ENCODE results near the gene PPARA.

The PPARA gene

GRCh38 chr22:46150034-46150654 is at the start of gene PPARA:
Gene PPARA, plus strand, starts transcription at chr22:46150526. Its CDS starts 47,858 bp downstream, at chr22:46198384.
- peak; percentile 43 for DNase-seq

DNA sequence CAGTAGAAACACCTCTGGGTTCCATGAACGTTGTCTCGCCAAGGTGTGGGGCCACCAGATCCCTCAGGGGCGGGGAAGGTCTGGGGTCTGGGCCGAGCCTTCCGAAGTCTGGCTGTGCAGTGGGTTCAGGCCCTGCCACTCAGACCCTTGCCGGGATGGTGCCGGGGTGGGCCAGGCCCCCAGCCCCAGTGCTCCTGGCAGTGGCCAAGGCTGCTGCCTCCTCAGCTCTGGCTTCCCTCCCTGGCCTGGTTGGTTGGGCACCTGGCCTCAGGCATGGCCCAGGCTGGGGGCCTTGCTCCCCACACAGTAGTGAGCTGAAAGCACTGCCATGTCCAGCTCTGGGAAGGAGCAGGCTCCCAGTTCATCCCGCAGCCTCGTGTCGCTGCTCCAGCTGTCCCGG is 48.2 kb upstream of the PPARA start:
- no peak for DNase-seq

GRCh38 chr22:46102752-46103151 is 47.6 kb upstream of the PPARA start:
- DNase-seq = no peak

DNA sequence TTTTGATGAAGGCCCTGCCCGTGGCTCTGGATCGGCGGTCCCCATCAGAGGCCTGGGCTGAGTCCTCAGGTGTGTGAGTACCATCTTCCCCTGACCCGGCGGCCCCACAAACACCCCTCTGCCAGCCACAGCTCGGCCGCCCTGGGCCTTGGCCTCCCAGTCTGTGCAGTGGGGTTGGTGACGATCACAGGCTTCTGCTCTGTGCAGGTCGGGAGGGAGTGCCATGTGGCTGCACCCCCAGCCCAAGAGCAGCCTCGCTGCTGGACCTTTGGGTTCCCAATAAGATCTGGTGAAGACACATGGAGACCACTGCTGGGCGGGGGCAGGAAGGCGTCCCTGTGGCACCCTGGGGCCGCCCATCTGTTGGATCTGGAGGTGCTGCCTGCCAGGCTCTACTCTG is 47.1 kb upstream of the PPARA start:
- DNase-seq = no peak

- no peak for DNase-seq
Observed at GRCh38 chr22:46103664-46104063, 46.7 kb upstream of the PPARA start.

DNA sequence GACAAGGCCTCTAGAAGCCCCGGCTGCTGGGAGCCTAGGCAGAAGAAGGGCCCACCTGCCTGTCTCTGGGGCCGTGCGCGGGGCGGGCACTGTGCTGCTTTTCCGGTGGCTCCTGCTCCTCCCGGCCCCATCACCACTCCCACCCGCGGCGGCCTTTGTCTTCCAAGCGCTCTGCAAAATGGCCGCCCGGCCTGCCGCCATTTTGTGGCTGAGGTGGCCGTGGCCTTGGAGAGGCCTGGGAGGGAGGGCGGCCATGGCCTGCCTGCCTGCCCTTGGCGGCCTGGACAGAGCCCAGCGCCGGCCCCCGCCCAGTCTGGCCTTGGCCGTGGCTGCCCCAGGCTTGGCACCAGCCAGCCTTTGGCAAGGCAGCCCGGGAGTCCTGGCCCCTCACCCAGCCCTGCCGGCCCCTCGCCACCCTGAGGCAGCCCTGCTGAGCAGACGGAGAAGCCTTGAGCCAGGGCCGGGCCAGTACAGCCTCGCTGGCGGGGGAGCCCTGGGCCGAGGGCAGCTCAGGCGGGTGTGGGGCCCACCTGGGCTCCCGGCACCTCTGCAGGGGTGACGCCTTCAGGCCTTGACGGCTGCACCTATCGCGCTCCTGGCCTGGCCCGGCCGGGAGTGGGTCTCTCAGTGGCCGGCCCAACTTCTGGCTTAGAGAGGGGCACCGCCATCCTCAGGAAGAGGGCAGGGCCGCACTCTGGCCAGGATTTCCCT is 46.0 kb upstream of the PPARA start:
- DNase-seq = no peak

GRCh38 chr22:46104881-46105493 is 45.3 kb upstream of the PPARA start:
- DNase-seq = no peak

DNA sequence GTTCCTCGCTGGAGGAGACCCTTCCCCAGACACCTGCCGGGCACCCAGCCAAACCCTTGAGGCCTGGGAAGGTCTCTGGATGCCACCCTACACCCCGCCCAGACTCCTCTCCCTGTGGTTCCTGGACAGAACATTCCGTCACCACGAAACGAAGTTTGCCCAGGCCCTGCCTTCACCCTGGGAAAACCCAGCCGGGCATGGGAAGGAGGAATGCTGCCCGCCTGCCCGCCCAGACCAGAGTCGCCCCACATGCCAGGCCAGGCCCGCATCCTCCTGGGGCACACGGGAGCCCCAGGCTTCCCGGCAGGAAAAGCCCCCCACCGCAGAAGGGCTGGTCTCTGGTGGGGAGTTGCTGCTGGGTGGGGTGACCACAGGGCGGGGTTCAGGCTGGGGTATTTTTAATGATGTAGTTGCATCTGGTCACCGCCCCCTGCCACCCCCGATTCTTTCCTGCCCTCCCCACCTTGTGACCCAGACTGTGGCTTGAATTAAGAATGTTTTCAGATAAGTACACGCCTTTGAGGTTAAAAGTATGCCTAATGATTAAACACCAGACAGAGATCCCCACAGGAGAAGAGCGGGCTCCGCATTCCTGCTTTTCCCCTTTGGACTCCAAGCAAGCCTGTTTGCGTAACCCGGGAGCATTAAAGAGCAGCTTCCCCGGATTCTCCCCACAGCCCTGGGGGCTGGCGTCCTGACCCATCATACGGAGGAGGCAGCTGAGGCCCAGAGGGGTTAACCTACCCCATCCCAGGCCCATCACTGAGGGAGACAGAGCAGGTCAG is 44.6 kb upstream of the PPARA start:
- no peak for DNase-seq

DNA sequence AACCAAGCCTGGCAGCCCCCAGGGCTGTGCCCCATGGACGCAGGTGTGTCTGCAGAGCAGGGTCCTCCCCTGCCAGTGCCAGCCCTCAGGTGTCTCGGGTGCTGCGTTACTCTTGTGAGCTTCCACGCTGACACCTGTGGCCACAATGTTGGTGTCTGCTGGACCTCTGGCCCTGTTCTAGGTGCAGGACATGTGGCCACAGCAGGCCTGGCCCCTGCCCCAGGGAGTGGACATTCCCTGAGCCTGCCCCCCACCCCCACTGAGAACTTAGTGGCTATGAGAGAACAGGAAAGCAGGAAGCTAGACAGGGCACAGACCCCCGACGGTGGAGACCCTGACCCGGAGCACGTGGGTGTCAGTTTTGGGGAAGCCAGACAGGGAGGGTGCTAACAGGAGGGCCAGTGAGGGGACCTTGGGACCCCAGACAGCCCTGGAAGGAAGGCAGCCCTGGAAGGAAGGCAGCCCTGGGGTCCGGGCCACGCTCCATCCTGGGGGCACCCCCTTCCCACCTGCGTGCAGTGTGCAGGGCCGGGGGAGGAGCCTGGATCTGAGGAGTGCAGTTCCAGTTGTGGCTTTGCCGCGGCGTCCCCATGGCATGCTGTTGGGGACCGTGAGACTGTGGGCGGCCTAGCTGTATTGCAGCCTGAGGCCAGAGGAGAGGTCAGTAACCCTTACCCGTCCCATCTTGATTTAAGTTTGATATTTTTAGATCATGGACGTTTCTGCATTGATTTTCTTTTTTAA is 43.9 kb upstream of the PPARA start:
- DNase-seq = no peak

- DNase-seq = no peak
Observed at GRCh38 chr22:46107089-46107664, 43.1 kb upstream of the PPARA start.

GRCh38 chr22:46107753-46108563 is 42.4 kb upstream of the PPARA start:
- DNase-seq = no peak

DNA sequence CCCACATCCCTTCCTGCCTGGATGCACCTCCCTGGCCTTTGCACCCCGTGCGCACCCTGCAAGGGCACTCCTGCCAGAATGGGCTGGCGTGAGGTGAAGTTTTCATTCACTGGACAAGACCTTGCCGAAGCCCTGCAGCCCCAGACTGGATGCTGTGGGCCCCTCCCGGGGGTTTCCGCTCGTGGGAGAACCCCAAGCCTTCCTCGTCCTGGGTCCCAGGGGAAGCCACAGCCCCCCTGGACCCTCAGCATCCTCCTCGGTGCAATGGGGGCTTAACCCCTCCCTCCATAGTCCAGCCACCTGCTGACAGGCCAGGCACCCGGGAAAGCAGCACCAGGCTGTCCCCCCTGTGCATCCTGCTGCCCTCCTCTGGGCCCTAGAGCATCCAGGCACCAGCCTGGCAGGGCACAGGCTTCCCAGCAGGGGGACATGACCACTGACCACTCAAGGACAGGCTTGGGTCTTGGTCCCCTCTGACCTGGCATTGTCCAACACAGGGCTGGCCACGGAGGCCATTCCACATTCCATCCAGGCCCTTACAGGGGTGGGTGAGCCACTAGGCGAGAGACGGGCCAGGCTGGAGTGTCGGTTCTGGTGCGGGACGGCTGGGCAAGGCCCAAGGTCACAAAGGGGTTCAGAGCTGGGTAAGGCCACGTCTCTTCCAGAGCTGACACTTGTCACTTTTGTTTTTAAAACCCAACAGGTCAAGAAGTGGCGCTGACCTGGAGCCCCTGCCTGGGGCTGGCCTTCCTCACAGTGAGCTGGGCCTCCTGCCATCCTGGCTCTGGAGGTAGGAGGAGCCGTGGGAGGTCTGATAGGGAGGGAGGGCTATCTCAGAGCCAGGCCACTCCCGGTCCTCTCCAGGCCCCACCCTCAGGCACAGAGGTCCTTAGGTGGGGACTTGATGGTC is 41.5 kb upstream of the PPARA start:
- DNase-seq = no peak

GRCh38 chr22:46109474-46110003 is 40.8 kb upstream of the PPARA start:
- DNase-seq = no peak

- DNase-seq = no peak
Observed at GRCh38 chr22:46110215-46110614, 40.1 kb upstream of the PPARA start.

DNA sequence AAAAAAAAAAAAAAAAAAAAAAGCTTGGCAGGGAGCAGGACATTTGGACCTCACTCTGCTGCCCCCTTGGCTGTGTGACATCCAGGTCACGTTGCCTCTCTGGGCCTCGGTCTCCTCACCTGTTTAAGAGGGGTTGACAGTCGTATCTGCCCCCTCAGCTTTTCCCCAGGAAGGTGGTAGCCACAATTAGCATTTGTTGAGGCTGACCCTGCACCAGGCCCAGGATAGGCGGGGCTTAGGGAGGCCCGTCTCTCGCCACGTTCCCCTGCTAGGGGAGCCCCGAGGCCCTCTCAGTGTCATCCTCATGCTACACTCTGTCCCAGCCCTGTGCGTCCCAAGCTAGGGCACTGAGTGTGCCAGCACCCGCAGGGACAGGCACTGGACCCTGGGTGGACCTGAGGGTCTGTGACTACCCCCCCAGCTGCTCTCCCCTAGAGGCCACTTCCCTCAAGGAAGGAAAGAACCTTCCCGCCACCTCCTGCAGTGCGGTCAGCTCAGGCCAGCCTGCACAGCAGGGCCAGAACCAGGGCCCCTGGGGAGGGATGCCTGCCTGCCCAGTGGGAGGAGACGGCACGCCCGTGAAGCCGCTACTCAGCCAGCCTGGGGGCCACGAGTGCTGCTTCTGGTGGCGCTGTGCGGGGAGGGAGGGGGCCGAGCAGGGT is 38.5 kb upstream of the PPARA start:
- DNase-seq = no peak

DNA sequence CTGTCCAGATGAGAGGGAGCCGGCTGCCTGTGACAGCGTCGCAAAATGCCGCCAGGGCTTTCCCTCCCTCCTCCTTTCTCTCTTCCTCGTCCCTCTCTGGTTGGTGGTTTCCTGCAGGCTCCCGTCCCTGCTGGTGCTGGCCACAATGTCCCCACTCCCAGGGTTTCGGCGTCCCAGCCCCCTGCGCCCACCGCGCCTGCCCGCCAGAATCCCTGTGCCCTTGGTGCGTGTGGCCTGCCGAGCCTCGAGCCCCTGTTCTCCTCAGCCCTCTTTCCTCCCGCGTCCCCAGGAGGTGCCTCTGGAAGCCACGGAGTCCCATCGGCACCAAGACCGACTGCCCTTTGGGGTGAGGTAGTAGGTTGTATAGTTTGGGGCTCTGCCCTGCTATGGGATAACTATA is 37.9 kb upstream of the PPARA start:
- DNase-seq = no peak

GRCh38 chr22:46113110-46113909 is 37.0 kb upstream of the PPARA start:
- no peak for DNase-seq

DNA sequence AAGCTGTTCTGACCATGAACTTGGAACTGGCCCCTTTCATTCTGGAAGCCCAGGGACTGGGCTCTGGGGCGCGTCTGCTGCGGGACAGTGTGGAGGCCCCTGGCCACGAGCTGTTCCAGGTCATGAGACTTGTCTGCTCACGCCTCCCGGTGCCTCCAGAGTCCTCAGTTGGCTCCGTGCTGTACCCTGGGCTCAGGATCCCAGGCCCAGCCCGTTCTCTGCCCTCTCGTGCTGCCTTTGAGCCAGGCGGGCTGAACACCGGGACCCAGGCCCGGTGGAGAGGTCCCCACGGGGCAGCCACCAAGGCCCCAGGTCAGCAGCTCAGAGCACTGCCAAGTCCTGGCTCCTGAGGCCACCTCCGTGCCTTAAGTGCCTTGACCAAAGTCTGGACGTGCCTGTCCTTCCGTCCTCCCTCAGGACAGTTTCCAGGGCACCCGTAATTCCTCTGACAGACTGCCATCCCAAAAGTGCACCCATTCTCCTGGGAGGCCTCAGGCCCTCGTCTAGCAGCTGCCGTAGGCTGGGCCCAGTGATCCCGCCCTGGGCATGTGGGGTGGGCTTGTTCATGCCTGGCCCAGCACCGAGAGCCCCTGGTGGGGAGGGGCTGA is 36.3 kb upstream of the PPARA start:
- no peak for DNase-seq
